HG03442 (cell line): ENCODE data around the gene RAB36.

Source experiments
- ATAC-seq: cut with Tn5 transposase; IDR thresholded peaks from one replicate; pipeline ENCODE4 v1.9.1; 2021; ENCODE audit warnings: mild to moderate bottlenecking, moderate library complexity; ENCODE audit not compliant: unreplicated experiment

Gene RAB36

GRCh38 chr22:23204125-23204488 lies 58.8 kb downstream of the RAB36 start:
- no peak for ATAC-seq

- no peak for ATAC-seq
Measured at GRCh38 chr22:23204541-23205157, 59.4 kb downstream of the RAB36 start.

- ATAC-seq: no peak
Measured at GRCh38 chr22:23205339-23206049, 60.2 kb downstream of the RAB36 start.

- no peak for ATAC-seq
Measured at GRCh38 chr22:23206915-23207314, 61.6 kb downstream of the RAB36 start.

- no peak for ATAC-seq
Measured at GRCh38 chr22:23207729-23208393, 62.6 kb downstream of the RAB36 start.

GRCh38 chr22:23210428-23211170 lies 65.3 kb downstream of the RAB36 start:
- ATAC-seq: no peak

- no peak for ATAC-seq
Measured at GRCh38 chr22:23211622-23212021, 66.3 kb downstream of the RAB36 start.

GRCh38 chr22:23212061-23213021 lies 67.1 kb downstream of the RAB36 start:
- no peak for ATAC-seq

GRCh38 chr22:23213022-23213555 lies 67.8 kb downstream of the RAB36 start:
- ATAC-seq: no peak

GRCh38 chr22:23213581-23214334 lies 68.5 kb downstream of the RAB36 start:
- ATAC-seq: no peak
